Esophagus squamous epithelium (tissue), 5 donors: Measurements from ENCODE around the gene RBBP9. TPM values are rescaled to one million over a fixed set of nuclear protein-coding genes. Genes with fewer than 3 reads are reported as not detected.

Source experiments
- DNase-seq: peaks from one replicate; lab custom pipeline; 2025; lab: John Stamatoyannopoulos, UW
- H3K27ac ChIP-seq, 4 donors: fragments of 200-600 bp; sonication (generic); one replicate each; pipeline ENCODE4 v1.5.1; 2016 to 2019; ENCODE audit warnings: mild to moderate bottlenecking in 1 of 4
- H3K27me3 ChIP-seq, 4 donors: fragments of 200-600 bp; sonication (generic); 1 replicate in 3 of 4; 2 replicates in 1 of 4; pipeline versions ENCODE4 v1.5.1 to v1.6.0; 2017 to 2021; ENCODE audit warnings: antibody characterized with exemption in 1 of 4
- H3K36me3 ChIP-seq, 3 donors: fragments of 200-600 bp; sonication (generic); one replicate each; pipeline ENCODE4 v1.5.1; 2016 to 2019
- H3K4me1 ChIP-seq, 3 donors: fragments of 200-600 bp; sonication (generic); one replicate each; pipeline ENCODE4 v1.5.1; 2017 to 2019
- H3K4me3 ChIP-seq, 4 donors: fragments of 200-600 bp; sonication (generic); 1 replicate in 3 of 4; 2 replicates in 1 of 4; pipeline ENCODE4 v1.5.1; 2016 to 2019; ENCODE audit warnings: mild to moderate bottlenecking in 2 of 4, moderate library complexity in 1 of 4
- H3K9me3 ChIP-seq, 3 donors: fragments of 200-600 bp; sonication (generic); one replicate each; pipeline ENCODE4 v1.5.1; 2016 to 2019
- POLR2A ChIP-seq, 4 donors: fragments of 450-650 bp; IDR thresholded peaks; one replicate each; pipeline ENCODE4 v1.6.1; 2017; ENCODE audit warnings: antibody characterized with exemption in 4 of 4, mild to moderate bottlenecking in 4 of 4, moderate library complexity in 3 of 4
- WGBS, 2 donors: methylation state at CpG; one replicate each; pipeline ENCODE4 v1.1.5; 2018; 5-methylcytosine and 5-hydroxymethylcytosine counted together
- intact Hi-C: fragments of 100-400 bp; cut with DNase I; formaldehyde crosslinking; loops from one replicate; pipeline ENCODE4 v1.15.0; 2022
- small RNA-seq, 4 donors: library from RNA; depleted of rRNA; stranded (forward); fragments of <200 nt; gene quantifications; one replicate each; pipeline ENCODE3, GENCODE V24; 2016
- total RNA-seq, 4 donors: library from RNA; depleted of rRNA; stranded (reverse); fragments of >200 nt; gene quantifications; one replicate each; pipeline ENCODE4 v1.1.0, GENCODE V29; 2016
- TF ChIP-seq, protein P1 (sequence below), 6 experiments: fragments of 450-650 bp in 4 of 6; fragments of 200-600 bp in 2 of 6; sonication (generic) in 2 of 6; IDR thresholded peaks; one replicate each; pipeline ENCODE4 v1.5.1; 2016 to 2019; ENCODE audit warnings: antibody characterized with exemption in 6 of 6, mild to moderate bottlenecking in 4 of 6, moderate library complexity in 4 of 6
- donor health status: DM: yes; HTN: yes; CAD: no.

RBBP9 gene
- total RNA-seq, 4 donors from 2014 or later: 6.6 to 27.7 (median 11.4) TPM

DNA sequence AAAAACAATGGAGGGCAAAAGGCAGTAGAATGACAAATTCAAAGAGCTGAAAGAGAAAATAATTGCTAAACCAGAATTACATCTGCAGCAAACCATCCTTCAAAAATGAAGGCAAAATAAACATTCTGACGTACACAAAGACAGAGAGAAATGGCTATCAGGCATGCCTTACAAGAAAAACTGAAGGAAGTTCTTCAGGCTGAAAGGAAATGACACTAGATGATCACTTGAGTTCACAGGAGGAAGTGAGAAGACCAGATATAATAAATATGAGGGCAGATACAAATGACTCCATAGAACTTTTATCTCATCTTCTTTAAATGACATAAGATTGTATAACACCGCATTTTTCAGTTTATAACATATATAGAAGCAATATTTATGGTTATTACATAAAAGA, 60.2 kb downstream of the RBBP9 start:
- no peaks in the 10 kb centered on the region for H3K9me3 ChIP-seq
- H3K4me3 ChIP-seq: no peak overlapping the region
- WGBS, 2 donors: 67 to 80% methylated on average over 2 of the region's 2 CpGs
- DNase-seq: no peak
- no peaks in the 10 kb centered on the region for H3K36me3 ChIP-seq
- no peaks in the 10 kb centered on the region for H3K4me1 ChIP-seq
- intact Hi-C loops: no loop called here
- H3K27me3 ChIP-seq: no peaks in the 10 kb centered on the region
- H3K27ac ChIP-seq: no peak overlapping the region
- TF ChIP-seq, protein P1, sequence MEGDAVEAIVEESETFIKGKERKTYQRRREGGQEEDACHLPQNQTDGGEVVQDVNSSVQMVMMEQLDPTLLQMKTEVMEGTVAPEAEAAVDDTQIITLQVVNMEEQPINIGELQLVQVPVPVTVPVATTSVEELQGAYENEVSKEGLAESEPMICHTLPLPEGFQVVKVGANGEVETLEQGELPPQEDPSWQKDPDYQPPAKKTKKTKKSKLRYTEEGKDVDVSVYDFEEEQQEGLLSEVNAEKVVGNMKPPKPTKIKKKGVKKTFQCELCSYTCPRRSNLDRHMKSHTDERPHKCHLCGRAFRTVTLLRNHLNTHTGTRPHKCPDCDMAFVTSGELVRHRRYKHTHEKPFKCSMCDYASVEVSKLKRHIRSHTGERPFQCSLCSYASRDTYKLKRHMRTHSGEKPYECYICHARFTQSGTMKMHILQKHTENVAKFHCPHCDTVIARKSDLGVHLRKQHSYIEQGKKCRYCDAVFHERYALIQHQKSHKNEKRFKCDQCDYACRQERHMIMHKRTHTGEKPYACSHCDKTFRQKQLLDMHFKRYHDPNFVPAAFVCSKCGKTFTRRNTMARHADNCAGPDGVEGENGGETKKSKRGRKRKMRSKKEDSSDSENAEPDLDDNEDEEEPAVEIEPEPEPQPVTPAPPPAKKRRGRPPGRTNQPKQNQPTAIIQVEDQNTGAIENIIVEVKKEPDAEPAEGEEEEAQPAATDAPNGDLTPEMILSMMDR (IDR thresholded peaks at IDR 0.05): no peak
- no peak for TF ChIP-seq POLR2A (IDR thresholded peaks at IDR 0.05)

Small RNA genes lying within 50 kb of the gene (small RNA-seq; reads per million reads assigned to genes)
- gene MIR3192: 0 to 0.27 (median 0) reads per million in 4 donors

Other genes with a start within 250 kb of the RBBP9 start
- 10 to 100 TPM; 10.1 to 20.2 (median 13.7) TPM for gene ZNF133, start 208.7 kb downstream of the RBBP9 start, total RNA-seq
- 1 to 10 TPM in 2 of 4 donors, under 1 TPM in 2; 0.92 to 5.2 (median 1.1) TPM for gene DZANK1, start 30.2 kb downstream of the RBBP9 start, total RNA-seq
- 1 to 10 TPM; 5.1 to 9.2 (median 6.9) TPM for gene POLR3F, start 29.8 kb downstream of the RBBP9 start, total RNA-seq
- gene SEC23B, start 10.7 kb upstream of the RBBP9 start, total RNA-seq: 10 to 100 TPM; 37.6 to 72.3 (median 43.9) TPM
- 100 to 1,000 TPM in 2 of 4 donors, 10 to 100 TPM in 2; 72.0 to 147 (median 106) TPM for gene SMIM26, start 70.2 kb upstream of the RBBP9 start, total RNA-seq
- gene DTD1, start 90.8 kb upstream of the RBBP9 start, total RNA-seq: 10 to 100 TPM; 27.3 to 54.0 (median 35.2) TPM